Astrocyte of the cerebellum (primary cell): ENCODE data around the gene SOX12.

Experiments used
- DNase-seq: peaks from one replicate; pipeline ENCODE4 v3.0.0-alpha.2; 2011; ENCODE audit warnings: low read depth
- H3K4me3 ChIP-seq: 2 replicates; pipeline ENCODE4 v1.5.1; 2011; ENCODE audit warnings: mild to moderate bottlenecking, low read depth, low read length, moderate library complexity
- in situ Hi-C: cut with HindIII; loops from 2 replicates; pipeline ENCODE4 v1.10.0; 2017; ENCODE audit warnings: low sequenced_read_pairs
- TF ChIP-seq, protein P1 (sequence below): IDR thresholded peaks from 2 replicates; pipeline ENCODE4 v1.5.1; 2012; ENCODE audit warnings: low read length, low read depth, moderate library complexity, mild to moderate bottlenecking; ENCODE audit errors: missing control alignments

The SOX12 gene

DNA sequence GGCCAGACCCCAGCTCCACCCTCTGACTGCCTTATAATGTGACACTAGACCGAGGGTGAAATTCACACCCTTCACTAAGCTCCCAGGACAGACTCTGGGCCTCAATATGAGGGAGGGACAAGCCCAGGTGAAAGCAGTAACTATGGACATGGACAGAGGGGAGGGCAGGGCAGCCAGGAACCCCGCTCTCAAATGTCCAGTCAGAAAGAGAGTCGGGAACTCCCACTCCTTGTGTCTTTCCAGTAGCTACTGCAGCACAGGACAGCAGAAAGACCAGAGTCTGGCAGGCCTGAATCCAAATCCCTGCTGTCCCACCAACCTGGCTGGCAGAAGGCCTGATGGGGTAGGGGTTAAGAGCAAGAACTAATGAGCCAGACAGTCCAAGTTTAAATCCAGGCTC is 41.2 kb upstream of the SOX12 start:
- no peak overlapping the region for H3K4me3 ChIP-seq
- no peak for DNase-seq
- in situ Hi-C loops, result no loop called here
- TF ChIP-seq, protein P1, sequence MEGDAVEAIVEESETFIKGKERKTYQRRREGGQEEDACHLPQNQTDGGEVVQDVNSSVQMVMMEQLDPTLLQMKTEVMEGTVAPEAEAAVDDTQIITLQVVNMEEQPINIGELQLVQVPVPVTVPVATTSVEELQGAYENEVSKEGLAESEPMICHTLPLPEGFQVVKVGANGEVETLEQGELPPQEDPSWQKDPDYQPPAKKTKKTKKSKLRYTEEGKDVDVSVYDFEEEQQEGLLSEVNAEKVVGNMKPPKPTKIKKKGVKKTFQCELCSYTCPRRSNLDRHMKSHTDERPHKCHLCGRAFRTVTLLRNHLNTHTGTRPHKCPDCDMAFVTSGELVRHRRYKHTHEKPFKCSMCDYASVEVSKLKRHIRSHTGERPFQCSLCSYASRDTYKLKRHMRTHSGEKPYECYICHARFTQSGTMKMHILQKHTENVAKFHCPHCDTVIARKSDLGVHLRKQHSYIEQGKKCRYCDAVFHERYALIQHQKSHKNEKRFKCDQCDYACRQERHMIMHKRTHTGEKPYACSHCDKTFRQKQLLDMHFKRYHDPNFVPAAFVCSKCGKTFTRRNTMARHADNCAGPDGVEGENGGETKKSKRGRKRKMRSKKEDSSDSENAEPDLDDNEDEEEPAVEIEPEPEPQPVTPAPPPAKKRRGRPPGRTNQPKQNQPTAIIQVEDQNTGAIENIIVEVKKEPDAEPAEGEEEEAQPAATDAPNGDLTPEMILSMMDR, result no peak

DNA sequence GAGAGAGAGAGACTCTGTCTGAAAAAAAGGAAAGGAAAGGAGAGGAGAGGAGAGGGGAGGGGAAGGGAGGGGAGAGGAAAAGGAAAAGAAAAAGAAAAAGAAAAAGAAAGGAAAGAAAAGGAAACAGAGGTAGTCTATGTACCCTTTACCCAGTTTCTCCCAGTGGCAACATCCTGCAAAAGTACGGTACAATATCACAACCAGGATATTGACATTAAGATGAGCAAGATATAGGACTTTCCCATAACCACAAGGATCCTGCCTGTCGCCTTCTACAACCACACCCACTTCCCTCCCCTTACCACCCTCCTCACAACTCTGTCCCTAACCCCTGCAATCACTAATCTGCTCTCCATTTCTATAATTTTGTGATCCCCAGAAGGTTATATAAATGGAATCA is 38.8 kb upstream of the SOX12 start:
- in situ Hi-C loops, result no loop called here
- TF ChIP-seq, protein P1, result no peak
- no peak overlapping the region for H3K4me3 ChIP-seq
- no peak for DNase-seq

DNA sequence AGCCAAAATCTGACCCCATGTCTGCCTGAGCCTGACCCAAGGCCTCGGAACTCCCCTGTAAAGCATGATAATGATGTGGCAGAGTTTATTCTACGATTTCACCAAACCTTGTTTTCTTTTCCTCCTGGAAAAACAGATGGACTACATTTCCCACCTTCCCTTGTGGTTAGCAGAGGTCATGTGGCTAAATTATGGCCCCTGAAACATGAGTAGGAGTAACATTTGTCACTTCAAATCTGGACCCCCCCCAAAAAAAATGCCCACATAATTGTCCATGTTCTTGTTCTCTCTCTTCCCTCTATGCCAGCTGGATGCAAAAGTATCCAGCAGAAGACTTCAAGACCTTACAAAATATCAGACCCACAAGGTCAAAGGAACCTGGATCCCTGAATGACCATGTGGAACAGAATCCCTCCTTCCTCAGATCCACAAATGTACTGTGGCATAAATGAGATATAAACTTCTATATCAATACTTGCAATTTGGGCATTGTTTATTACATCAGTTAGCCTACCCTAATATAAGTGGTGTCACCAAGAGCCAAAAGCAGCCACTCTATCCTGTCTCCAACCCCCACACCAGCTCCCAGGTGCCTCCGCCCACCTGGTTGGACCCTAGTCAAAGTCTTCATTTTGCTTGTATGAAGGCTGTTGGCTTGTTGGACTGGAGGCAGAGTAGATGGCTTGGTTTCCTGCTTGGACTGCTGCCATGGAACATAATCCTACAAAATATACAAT is 36.2 kb upstream of the SOX12 start:
- DNase-seq, result no peak
- peak overlapping the region; percentile 86 for H3K4me3 ChIP-seq
- in situ Hi-C loops, result no loop called here
- TF ChIP-seq, protein P1, result no peak

DNA sequence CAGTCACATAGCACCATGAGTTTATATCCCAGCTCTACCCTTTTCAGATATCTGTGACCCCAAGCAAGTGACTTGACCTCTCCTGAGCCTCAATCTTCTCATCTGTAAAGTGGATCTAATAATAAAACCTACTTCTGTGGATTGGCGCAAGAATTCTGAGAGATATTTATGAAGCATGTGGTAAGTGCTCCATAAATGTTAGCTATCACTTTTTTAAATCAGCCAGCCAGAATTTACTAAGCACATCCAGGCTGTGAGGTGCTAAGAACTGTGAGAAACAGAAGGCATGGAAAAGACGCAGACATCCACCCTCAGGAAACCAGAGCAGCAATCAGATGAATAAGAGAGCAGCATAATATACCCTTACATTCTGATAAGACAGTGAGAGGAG is 35.7 kb upstream of the SOX12 start:
- peak overlapping the region; percentile 86 for H3K4me3 ChIP-seq
- TF ChIP-seq, protein P1, result no peak
- in situ Hi-C loops, result no loop called here
- DNase-seq, result no peak

DNA sequence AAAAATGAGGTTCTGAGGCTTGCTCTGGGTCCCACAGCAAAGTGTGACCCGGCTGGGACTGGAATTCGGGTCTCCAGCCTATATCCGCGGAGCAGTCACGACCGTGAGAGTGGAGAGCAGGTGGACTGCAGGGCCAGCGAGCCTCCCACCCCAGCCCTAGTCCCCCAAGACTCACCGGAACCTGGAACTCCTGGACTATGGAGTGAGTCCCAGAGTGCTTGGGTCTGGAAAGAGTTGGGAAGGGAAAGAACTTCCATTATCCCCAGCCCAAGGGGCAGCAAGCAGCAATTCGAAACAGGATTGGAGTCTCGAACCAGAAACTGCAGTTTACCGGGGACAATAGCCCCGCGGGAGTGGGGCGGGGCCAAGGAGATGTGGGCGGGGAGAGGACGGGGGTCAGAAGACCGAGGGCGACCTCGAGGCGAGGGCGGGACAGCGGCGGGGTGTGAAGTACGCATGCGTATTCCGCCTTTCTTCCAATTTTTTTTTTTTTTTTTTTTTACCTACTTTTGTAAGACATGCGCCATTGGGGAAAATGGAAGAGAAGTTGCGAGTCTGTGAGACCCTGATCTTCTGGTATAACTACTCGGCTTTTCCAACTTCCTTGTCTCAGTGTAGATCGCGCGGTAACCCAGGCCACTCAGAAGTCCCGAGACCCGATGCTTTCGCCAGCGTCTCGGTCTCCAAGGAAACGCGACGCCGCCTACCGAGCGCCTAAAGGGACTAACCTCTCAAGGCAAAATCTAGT is 35.1 kb upstream of the SOX12 start, which contains the start of gene C20orf96:
C20orf96 (minus strand) TSS at position 667 of the 748 bp plus-strand sequence; CDS start at position 527, 140 bp downstream.
- TF ChIP-seq, protein P1, result peak; percentile 68
- DNase-seq, result peak; percentile 88
- H3K4me3 ChIP-seq, result peak within 1 kb of the TSS; percentile 86
- in situ Hi-C loops, result no loop called here

DNA sequence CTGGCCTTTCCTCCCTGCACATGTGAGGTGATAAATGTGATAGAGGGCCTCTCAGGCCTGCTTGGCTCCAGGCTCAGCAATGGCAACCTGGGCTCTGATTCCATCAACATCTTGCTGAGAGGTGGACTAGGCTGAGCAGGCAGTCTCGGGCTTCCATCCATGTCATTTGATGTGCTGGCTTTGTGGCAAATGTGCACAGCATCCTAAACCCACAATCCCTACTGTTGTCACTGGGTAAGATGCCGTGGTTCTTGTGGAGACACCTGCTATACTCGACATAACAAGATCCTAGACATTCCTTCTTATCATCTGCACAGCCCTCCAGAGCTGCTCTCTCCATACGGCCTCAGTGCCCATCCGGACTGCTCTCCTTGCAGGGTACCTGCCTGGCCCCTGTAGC is 30.8 kb upstream of the SOX12 start:
- in situ Hi-C loops, result no loop called here
- H3K4me3 ChIP-seq, result no peak overlapping the region
- DNase-seq, result no peak
- TF ChIP-seq, protein P1, result no peak
